HepG2 (cell line): ENCODE results near the gene ANXA9. TPM values are rescaled to one million over a fixed set of nuclear protein-coding genes. Genes with fewer than 3 reads are reported as not detected.

Source experiments
- ATAD3A ChIP-seq: sonication (generic); formaldehyde crosslinking; IDR thresholded peaks from 2 replicates; pipeline ENCODE4 v1.4.0; 2020; ENCODE audit warnings: missing genetic modification reagents
- MAF1 ChIP-seq: sonication (generic); formaldehyde crosslinking; IDR thresholded peaks from 2 replicates; pipeline ENCODE4 v1.5.0; 2020; ENCODE audit warnings: missing genetic modification reagents, borderline replicate concordance
- NFE2L1 ChIP-seq: sonication (generic); formaldehyde crosslinking; IDR thresholded peaks from 2 replicates; pipeline ENCODE4 v1.4.0; 2020; ENCODE audit warnings: missing genetic modification reagents, mild to moderate bottlenecking, borderline replicate concordance
- SKIL ChIP-seq: sonication (generic); formaldehyde crosslinking; IDR thresholded peaks from 2 replicates; pipeline ENCODE4 v1.8.0; 2022; ENCODE audit warnings: missing genetic modification reagents, mild to moderate bottlenecking, moderate library complexity, borderline replicate concordance
- SOX13 ChIP-seq, 3 experiments: fragments of 450-650 bp in 1 of 3; sonication (generic) in 1 of 3; formaldehyde crosslinking in 1 of 3; IDR thresholded peaks in 2 of 3; conservative IDR thresholded peaks in 1 of 3; 2 replicates each; pipeline versions ENCODE4 v1.5.0 to v1.6.1; 2016 to 2020; ENCODE audit warnings: antibody characterized with exemption in 1 of 3, mild to moderate bottlenecking in 1 of 3, missing compliant biosample characterization in 1 of 3, missing genetic modification reagents in 1 of 3, moderate library complexity in 1 of 3
- TRIM22 ChIP-seq: fragments of 450-650 bp; IDR thresholded peaks from 2 replicates; pipeline ENCODE4 v1.6.1; 2017
- ZNF687 ChIP-seq: sonication (generic); formaldehyde crosslinking; IDR thresholded peaks from 2 replicates; pipeline ENCODE4 v1.5.1; 2020; ENCODE audit warnings: mild to moderate bottlenecking, missing genetic modification reagents, moderate library complexity
- ZNF788 ChIP-seq: sonication (generic); formaldehyde crosslinking; IDR thresholded peaks from 2 replicates; pipeline ENCODE4 v1.5.0; 2020; ENCODE audit warnings: mild to moderate bottlenecking, missing genetic modification reagents, borderline replicate concordance
- ZSCAN20 ChIP-seq: sonication (generic); formaldehyde crosslinking; IDR thresholded peaks from 2 replicates; pipeline ENCODE4 v1.4.0; 2020; ENCODE audit warnings: missing genetic modification reagents, mild to moderate bottlenecking, borderline replicate concordance
- polyA plus RNA-seq, 8 experiments: library from polyadenylated mRNA; depleted of rRNA in 3 of 8; stranded (reverse) in 7 of 8; unstranded in 1 of 8; fragments of >200 nt; fragmentation: Illumina TruSeq in 4 of 8; extraction: Trizol in 4 of 8; gene quantifications; 2 replicates each; pipeline versions ENCODE4 v1.2.1 to v1.2.3, GENCODE V29; 2011 to 2016; ENCODE audit warnings: low read depth in 4 of 8, missing spikeins in 1 of 8, mixed read lengths in 1 of 8; ENCODE audit not compliant: insufficient read depth in 1 of 8
- total RNA-seq, 5 experiments: library from RNA; depleted of rRNA; stranded (reverse); fragments of >200 nt; fragmentation: Illumina TruSeq; extraction: Trizol; gene quantifications; 2 replicates each; pipeline ENCODE4 v1.2.3, GENCODE V29; 2016; ENCODE audit warnings: low read depth in 1 of 5

Gene ANXA9
- total and polyA plus RNA-seq, 2 of the 13 experiments (the other 11 are each of a cell fraction or from before 2014, with no cell fraction given), result 13.3 to 23.9 TPM

GRCh38 chr1:150981805-150982712 is at the start of gene ANXA9 (continued):
- TF ChIP-seq SKIL (CRISPR knock-in tag) (peak; percentile 79; the same call in 1 of the 2 replicates), TRIM22 (no peak), ZNF687 (CRISPR knock-in tag) (peak; percentile 93), ATAD3A (no peak), SOX13 (IDR thresholded peaks at IDR 0.05) (no peak), SOX13 (CRISPR knock-in tag; conservative IDR thresholded peaks at IDR 0.05 in 1 of 2, IDR thresholded peaks at IDR 0.05 in 1 of 2) (peak in 1 of 2 experiments; percentile 49; a peak in 1 of 4 replicates), MAF1 (CRISPR knock-in tag) (no peak), ZSCAN20 (CRISPR knock-in tag) (no peak), ZNF788 (CRISPR knock-in tag) (peak; percentile 65; the same call in 1 of the 2 replicates), NFE2L1 (CRISPR knock-in tag) (no peak)
